HEK293T (cell line): ENCODE measurements around the gene PPARGC1A.

Source experiments
- ARNT ChIP-seq: fragments of 450-650 bp; IDR thresholded peaks from 2 replicates; pipeline ENCODE4 v1.6.1; 2017; ENCODE audit warnings: mild to moderate bottlenecking
- BHLHE40 ChIP-seq: fragments of 450-650 bp; IDR thresholded peaks from 2 replicates; pipeline ENCODE4 v1.6.1; 2016; ENCODE audit warnings: mild to moderate bottlenecking, moderate library complexity, borderline replicate concordance
- FOXK2 ChIP-seq: fragments of 450-650 bp; IDR thresholded peaks from 2 replicates; pipeline ENCODE4 v1.6.1; 2016; ENCODE audit warnings: mild to moderate bottlenecking

DNA sequence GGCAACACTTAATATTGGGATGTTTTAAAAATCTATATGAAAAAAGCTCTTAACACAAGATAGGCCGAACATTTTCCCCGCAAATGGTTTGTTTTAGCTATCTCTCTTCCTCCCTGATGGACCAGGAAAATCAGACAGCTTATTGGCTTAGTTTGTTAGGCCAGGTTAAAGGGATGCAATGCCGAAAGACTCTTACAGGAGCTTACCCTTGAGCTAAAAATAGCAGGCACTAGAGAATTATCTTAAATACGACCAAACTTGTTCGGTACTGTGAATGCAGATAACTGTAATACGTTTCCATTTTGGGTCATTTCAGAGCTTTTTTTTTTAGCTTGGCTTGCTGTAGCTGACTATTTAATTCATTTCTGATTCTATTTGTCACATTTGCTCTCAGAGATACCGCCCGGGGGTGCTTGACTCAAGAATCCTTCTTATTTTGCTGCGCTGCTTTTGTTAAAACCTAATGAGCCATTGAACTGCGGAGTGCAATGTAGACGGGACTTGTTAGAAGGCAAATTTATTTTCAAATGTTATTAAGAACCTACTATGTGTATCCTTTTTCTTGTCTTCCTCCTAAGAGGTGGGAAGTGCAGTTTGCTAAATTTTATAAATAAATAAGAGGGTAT is 23.3 kb downstream of the PPARGC1A start:
- no peak for TF ChIP-seq BHLHE40
- no peak for TF ChIP-seq ARNT
- TF ChIP-seq FOXK2 = no peak
